GM13976 (cell line): ENCODE results near the gene CARD9.

Experiments used
- DNase-seq: peaks from one replicate; pipeline ENCODE4 v3.0.0; 2012; ENCODE audit warnings: low spot score
- in situ Hi-C: fragments of 300-500 bp; cut with MboI; formaldehyde crosslinking; loops from one replicate; pipeline ENCODE4 v1.12.0; 2022; ENCODE audit warnings: low sequenced_read_pairs, mixed read lengths, inconsistent platforms; ENCODE audit not compliant: unreplicated experiment
- TF ChIP-seq, protein P1 (sequence below): IDR thresholded peaks from 2 replicates; pipeline ENCODE4 v1.5.1; 2012; ENCODE audit warnings: borderline replicate concordance, mild to moderate bottlenecking; ENCODE audit not compliant: insufficient read depth; ENCODE audit errors: extremely low read depth, missing control alignments, control extremely low read depth

The CARD9 gene

DNA sequence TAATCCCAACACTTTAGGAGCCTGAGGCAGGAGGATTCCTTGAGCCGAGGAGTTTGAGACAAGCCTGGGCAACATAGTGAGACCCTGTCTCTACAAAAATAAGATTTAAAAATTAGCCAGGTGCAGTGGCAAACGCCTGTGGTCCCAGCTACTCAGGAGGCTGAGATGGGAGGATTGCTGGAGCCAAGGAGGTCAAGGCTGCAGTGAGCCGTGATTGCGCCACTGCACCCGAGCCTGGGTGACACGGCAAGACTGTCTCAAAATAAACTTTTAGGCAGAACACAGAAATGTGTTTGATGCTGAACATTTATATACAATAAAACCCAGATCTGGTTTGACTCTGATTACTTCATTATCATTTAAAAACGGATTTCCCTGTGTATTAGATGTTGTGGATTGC is 32.0 kb upstream of the CARD9 start:
- no peak for DNase-seq
- in situ Hi-C loops, result no loop called here
- TF ChIP-seq, protein P1, sequence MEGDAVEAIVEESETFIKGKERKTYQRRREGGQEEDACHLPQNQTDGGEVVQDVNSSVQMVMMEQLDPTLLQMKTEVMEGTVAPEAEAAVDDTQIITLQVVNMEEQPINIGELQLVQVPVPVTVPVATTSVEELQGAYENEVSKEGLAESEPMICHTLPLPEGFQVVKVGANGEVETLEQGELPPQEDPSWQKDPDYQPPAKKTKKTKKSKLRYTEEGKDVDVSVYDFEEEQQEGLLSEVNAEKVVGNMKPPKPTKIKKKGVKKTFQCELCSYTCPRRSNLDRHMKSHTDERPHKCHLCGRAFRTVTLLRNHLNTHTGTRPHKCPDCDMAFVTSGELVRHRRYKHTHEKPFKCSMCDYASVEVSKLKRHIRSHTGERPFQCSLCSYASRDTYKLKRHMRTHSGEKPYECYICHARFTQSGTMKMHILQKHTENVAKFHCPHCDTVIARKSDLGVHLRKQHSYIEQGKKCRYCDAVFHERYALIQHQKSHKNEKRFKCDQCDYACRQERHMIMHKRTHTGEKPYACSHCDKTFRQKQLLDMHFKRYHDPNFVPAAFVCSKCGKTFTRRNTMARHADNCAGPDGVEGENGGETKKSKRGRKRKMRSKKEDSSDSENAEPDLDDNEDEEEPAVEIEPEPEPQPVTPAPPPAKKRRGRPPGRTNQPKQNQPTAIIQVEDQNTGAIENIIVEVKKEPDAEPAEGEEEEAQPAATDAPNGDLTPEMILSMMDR, result no peak

DNA sequence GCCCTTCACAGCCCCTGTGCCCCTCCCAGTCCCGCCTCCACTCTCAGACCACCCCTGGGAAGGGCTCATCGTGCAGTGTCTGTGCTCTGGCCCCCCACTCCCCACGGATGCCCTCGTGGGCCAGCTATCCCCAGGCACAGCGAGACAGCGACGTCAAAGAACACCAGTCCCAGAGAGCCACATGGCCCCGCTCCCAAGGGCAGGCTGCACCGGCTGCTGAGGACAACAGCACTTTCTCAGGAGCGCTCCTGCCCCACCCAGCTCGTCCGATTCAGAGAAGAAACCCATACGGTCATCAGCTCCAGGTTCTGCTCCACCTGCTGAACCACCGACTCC is 31.3 kb upstream of the CARD9 start:
- in situ Hi-C loops, result no loop called here
- no peak for DNase-seq
- TF ChIP-seq, protein P1, result no peak

DNA sequence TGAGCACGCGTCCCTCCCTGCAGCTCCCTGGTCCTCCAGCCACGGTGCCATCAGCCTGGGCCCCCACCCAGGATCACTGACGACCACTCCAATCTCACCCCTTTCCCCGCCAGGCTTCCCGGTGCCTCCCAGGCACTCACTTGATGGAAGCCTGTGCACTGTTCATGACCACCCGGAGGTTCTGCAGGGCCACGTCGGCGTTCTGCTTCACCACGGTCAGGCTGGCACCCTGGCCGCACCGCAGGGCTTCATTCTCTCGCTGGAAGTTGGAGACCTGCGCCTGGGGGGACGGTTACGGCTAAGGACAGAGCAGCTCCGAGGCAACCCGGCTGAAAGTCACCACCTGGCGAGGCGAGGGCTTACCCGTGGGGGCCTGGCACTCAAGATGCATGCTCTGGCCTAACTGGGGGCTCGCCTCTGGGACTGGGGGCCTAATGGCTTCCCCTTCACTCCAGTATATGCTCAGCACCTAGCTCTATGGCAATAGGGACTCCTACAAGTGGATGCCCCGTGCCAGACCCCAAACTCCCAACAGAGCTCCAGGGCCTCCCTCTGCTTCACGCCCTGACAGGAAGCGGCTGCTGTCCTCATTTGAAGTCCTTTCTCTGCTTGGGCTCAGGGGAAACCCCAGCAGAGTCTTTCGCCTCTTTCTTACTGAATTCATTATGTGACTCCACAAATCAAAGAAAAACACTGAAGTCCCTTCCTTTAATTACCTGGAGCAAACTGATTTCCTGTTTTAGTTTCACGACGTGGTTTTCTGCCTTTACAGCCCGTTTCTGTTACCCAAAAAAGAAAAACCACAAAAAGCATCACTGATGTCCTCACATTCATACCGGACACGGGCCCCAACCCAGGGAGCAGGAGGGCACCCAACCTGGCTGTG is 30.7 kb upstream of the CARD9 start:
- DNase-seq, result peak; percentile 83
- TF ChIP-seq, protein P1, result no peak
- in situ Hi-C loops, result no loop called here

DNA sequence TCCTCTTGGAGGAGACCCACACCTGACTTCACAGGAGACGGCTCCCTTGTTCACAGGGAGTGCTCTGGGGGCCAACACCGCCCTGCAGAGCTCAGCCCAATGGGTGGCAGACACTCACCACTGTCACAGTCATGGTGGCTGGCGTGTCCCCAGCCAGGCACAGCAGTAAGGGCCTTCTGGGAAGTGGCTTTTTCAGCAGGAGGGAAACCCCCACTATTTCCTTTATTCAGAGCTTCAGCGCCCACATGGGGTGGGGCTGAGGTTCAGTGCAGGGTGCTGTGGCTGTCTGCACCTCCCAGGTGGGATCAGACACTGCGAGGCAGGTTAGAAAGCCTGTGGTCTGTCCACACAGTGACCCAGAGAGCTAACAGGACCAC is 30.1 kb upstream of the CARD9 start:
- in situ Hi-C loops, result no loop called here
- peak; percentile 85 for DNase-seq
- TF ChIP-seq, protein P1, result no peak

DNA sequence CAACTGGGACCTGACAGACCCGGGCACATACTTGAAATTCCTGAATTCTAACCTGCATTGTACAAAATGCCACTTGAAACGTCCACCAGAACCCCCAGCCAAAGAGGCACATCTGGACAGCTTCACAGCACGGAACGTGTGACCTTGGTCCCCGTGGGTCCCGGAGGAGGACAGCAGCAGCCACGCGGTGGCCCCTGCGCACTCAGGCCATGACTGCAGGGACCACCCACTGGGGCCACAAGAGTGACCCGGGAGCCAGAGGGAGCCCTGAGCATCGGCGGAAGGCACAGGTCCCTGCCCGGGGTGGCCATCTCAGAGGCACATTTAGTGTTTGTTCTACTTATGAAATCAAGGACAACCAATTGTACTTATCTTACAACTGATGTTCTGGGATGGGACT is 28.6 kb upstream of the CARD9 start:
- in situ Hi-C loops, result no loop called here

DNA sequence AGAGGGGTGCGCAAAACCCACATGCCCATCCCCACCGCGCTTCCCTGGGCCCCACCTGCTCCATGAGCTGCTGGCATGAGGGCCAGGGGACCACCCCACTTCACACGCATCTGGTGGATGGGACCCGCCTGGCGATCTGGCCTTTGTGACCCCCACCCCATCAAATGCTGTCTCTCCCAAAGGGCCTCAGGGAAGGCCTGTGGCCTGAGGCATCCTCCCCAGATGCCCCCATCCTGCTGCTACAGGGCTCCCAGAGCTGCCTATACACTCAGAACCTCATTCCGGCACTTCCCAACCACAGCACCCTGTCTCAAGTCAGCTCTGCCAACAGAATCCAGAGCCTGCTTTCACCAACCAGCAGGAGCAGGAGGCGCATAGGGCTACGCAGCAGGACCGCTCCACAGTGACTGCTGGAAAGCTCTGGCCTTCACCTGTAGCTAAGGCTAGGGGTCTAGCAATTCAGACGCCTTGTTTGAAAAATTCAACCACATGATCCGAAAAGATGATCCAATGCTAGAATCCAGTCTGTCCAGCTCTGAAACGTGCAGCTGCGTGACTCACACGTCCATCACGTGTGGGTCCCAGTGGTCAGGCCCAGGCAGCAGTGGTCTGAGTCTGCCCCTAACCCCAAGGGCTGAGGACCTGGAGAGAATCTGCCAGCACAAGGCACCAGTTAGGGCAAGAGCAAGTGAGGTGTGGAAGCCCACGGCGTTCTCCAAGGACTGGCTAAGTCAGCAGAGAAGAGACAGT is 27.9 kb upstream of the CARD9 start:
- in situ Hi-C loops, result no loop called here
- DNase-seq, result no peak
- TF ChIP-seq, protein P1, result no peak

More for the DNA sequence above, 28.6 kb upstream of the CARD9 start:
- TF ChIP-seq, protein P1, result no peak
- no peak for DNase-seq
